Measurements from ENCODE around the gene SLITRK4. TPM values are rescaled to one million over a fixed set of nuclear protein-coding genes. Genes with fewer than 3 reads are reported as not detected.

Gene SLITRK4
- total RNA-seq, 1 donor from 2014 or later = 0.11 TPM

- TF ChIP-seq, protein P1, sequence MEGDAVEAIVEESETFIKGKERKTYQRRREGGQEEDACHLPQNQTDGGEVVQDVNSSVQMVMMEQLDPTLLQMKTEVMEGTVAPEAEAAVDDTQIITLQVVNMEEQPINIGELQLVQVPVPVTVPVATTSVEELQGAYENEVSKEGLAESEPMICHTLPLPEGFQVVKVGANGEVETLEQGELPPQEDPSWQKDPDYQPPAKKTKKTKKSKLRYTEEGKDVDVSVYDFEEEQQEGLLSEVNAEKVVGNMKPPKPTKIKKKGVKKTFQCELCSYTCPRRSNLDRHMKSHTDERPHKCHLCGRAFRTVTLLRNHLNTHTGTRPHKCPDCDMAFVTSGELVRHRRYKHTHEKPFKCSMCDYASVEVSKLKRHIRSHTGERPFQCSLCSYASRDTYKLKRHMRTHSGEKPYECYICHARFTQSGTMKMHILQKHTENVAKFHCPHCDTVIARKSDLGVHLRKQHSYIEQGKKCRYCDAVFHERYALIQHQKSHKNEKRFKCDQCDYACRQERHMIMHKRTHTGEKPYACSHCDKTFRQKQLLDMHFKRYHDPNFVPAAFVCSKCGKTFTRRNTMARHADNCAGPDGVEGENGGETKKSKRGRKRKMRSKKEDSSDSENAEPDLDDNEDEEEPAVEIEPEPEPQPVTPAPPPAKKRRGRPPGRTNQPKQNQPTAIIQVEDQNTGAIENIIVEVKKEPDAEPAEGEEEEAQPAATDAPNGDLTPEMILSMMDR (IDR thresholded peaks at IDR 0.05) = no peak
- H3K4me3 Mint-ChIP-seq (ENCODE audit: unreplicated experiment) = no peak overlapping the region
- H3K27me3 Mint-ChIP-seq (ENCODE audit: unreplicated experiment) = no peaks in the 10 kb centered on the region
- no peak overlapping the region for H3K27ac Mint-ChIP-seq (ENCODE audit: unreplicated experiment)
- no peaks in the 10 kb centered on the region for H3K4me1 Mint-ChIP-seq (ENCODE audit: unreplicated experiment)
- no peaks in the 10 kb centered on the region for H3K36me3 Mint-ChIP-seq (ENCODE audit: unreplicated experiment)
- DNase-seq (ENCODE audit: extremely low spot score, unreplicated experiment) = no peak
- peaks cover 5% of the 10 kb centered on the region for H3K9me3 Mint-ChIP-seq (ENCODE audit: unreplicated experiment)
Observed at GRCh38 chrX:143623657-143624056, 12.2 kb downstream of the SLITRK4 start.

DNA sequence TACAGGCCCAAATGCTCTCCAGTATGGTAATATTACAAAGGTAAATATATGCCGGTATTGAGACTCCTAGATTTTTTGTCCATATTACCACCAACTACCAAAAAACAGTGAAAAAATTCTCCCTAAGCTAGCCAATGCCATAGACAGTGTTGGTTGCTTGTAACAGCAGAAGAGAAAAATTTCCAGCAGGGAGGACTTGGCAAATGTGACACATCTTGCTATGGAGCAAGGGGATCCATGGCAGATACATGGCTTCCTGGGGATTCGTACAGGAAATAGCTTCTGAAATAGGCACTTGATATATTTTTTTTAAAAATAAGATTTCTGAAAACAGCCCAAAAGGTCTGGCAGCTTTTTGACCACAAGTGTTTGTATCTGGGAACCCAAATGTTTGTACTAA is 14.6 kb downstream of the SLITRK4 start:
- Mint-ChIP-seq H3K4me1 (ENCODE audit: unreplicated experiment) (no peaks in the 10 kb centered on the region), H3K36me3 (ENCODE audit: unreplicated experiment) (no peaks in the 10 kb centered on the region), H3K4me3 (ENCODE audit: unreplicated experiment) (no peak overlapping the region), H3K27ac (ENCODE audit: unreplicated experiment) (no peak overlapping the region), H3K9me3 (ENCODE audit: unreplicated experiment) (peaks cover 9% of the 10 kb centered on the region), H3K27me3 (ENCODE audit: unreplicated experiment) (no peaks in the 10 kb centered on the region)
- TF ChIP-seq, protein P1 (IDR thresholded peaks at IDR 0.05) = no peak
- DNase-seq (ENCODE audit: extremely low spot score, unreplicated experiment) = no peak

- no peaks in the 10 kb centered on the region for H3K27me3 Mint-ChIP-seq (ENCODE audit: unreplicated experiment)
- H3K36me3 Mint-ChIP-seq (ENCODE audit: unreplicated experiment) = no peaks in the 10 kb centered on the region
- H3K27ac Mint-ChIP-seq (ENCODE audit: unreplicated experiment) = no peak overlapping the region
- H3K4me3 Mint-ChIP-seq (ENCODE audit: unreplicated experiment) = no peak overlapping the region
- TF ChIP-seq, protein P1 (IDR thresholded peaks at IDR 0.05) = no peak
- H3K4me1 Mint-ChIP-seq (ENCODE audit: unreplicated experiment) = no peaks in the 10 kb centered on the region
- no peak for DNase-seq (ENCODE audit: extremely low spot score, unreplicated experiment)
- H3K9me3 Mint-ChIP-seq (ENCODE audit: unreplicated experiment) = peaks cover 40% of the 10 kb centered on the region
Observed at GRCh38 chrX:143615851-143616250, 20.1 kb downstream of the SLITRK4 start.

- Mint-ChIP-seq H3K4me1 (ENCODE audit: unreplicated experiment) (no peaks in the 10 kb centered on the region), H3K4me3 (ENCODE audit: unreplicated experiment) (no peak overlapping the region)
Observed at GRCh38 chrX:143601809-143602208, 34.1 kb downstream of the SLITRK4 start.

DNA sequence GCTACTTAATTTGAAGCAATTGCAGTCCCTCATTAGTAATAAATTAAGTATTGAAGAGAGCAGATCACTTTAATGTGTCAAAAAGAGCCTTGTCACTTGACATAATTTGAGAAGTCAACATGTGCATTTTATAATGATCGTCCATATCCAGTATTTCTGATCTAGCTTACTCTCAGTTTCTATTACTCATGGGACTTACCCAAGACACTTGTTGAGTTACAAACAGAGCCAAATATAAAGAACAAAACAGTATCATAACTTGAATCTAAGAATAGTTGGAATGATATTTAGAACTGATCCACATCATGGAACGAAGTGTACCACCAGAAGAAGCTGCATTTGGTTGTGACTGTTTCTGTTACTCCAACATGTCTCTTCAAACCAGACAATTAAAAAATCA is 54.7 kb downstream of the SLITRK4 start:
- Mint-ChIP-seq H3K27ac (ENCODE audit: unreplicated experiment) (no peak overlapping the region), H3K4me1 (ENCODE audit: unreplicated experiment) (no peaks in the 10 kb centered on the region), H3K4me3 (ENCODE audit: unreplicated experiment) (no peak overlapping the region), H3K36me3 (ENCODE audit: unreplicated experiment) (no peaks in the 10 kb centered on the region), H3K27me3 (ENCODE audit: unreplicated experiment) (no peaks in the 10 kb centered on the region), H3K9me3 (ENCODE audit: unreplicated experiment) (peaks cover 29% of the 10 kb centered on the region)
- DNase-seq (ENCODE audit: extremely low spot score, unreplicated experiment) = no peak
- TF ChIP-seq, protein P1 (IDR thresholded peaks at IDR 0.05) = no peak

More at GRCh38 chrX:143601809-143602208, 34.1 kb downstream of the SLITRK4 start:
- DNase-seq (ENCODE audit: extremely low spot score, unreplicated experiment) = no peak
- TF ChIP-seq, protein P1 (IDR thresholded peaks at IDR 0.05) = no peak
- no peaks in the 10 kb centered on the region for H3K27me3 Mint-ChIP-seq (ENCODE audit: unreplicated experiment)
- no peak overlapping the region for H3K27ac Mint-ChIP-seq (ENCODE audit: unreplicated experiment)
- H3K9me3 Mint-ChIP-seq (ENCODE audit: unreplicated experiment) = peaks cover 47% of the 10 kb centered on the region
- no peaks in the 10 kb centered on the region for H3K36me3 Mint-ChIP-seq (ENCODE audit: unreplicated experiment)

Data from osteocyte (in vitro differentiated cells).